CD1c-positive myeloid dendritic cell (primary cell): ENCODE results near the gene UBN2.
A peak's percentile ranks its signal among the peaks of the same experiment; 100 is the strongest.

ENCODE experiments used
- DNase-seq: peaks from one replicate; pipeline ENCODE4 v3.0.0-alpha.2; 2016; ENCODE audit errors: extremely low spot score

UBN2 gene

DNA sequence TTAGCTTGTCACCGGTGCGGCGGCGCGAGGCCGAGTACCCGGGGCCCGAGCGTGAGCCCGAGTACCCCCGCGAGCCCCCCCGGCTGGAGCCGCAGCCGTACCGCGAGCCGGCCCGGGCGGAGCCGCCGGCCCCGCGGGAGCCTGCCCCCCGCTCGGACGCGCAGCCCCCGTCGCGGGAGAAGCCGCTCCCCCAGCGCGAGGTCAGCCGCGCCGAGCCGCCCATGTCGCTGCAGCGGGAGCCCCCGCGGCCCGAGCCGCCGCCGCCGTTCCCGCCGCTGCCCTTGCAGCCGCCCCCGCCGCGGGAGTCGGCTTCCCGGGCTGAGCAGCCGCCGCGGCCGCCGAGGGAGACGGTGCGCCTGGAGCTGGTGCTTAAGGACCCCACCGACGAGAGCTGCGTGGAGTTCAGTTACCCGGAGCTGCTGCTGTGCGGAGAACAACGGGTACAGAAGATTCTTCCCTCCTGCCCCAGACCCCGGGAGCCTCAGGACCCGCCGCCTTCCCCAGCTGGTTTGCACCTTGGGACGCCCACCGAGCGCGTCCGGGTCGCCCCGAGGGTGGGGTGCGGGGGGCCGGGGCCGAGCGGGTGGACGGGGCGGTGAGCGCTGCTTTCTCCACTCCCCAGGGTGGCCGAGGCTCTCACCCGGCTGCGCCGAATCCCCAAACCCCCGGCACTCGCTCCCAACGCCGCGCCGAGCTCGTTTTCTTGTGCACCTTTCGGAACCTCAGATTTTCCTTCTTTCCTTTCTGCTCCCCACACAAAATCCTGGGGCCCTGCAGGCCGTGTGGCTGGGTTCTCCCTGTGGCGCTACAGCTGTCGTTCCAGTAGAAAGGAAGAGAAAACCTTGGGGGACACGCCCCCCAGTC, 708 bp downstream of the UBN2 start:
- peak; percentile 51 for DNase-seq

DNA sequence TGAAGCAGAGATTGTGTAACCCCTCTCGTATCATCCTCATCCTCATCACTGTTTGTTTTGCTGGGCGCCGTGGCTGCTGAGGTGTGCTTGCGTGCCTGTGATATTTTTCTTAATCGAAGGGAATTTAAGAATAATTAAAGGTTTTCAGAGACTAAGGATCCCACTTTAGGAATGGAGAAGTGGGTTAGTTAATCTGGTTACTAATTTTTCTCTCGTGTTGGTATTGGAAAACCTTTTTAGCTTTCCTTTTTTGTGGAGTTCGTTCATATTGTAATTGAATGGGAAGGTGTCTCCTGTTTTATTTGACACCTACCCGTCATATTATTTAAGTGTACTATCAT, 1.3 kb downstream of the UBN2 start:
- no peak for DNase-seq

DNA sequence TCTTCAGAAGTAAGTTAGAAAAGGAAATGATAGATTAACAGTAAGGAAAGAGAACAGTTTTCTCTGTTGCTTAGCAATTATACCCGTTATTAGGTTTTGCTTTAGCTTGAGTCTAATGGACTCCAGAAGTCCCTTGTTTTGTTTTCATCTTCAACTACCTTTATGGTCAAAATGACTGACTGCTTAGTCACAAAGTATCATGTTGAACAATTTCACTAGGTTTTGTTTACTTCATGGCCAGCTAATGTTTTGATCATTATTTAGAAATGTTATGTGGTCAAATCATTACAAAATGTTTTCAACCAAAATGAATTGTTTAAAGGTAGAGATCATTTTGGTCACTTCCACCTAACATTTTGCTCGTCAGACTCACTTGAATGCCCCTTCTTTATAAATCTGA, 1.9 kb downstream of the UBN2 start:
- DNase-seq = no peak

DNA sequence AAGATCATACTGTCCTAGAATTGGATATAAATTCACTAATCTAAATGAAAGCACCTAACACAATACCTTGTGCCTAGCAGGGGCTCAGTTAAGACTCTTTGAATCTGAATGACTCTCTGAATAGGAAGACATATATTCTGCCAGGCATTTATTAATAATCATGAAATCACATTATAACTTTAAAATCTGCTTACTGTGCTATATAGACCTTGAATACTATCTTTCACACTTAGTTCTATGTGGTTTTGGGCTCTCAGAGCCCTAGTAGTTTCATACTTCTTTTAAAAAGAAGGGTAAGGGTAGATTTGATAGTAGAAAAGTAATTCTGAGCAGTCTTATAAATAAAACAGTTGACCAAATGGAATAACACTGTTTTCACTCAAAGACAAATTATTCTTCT, 10.2 kb downstream of the UBN2 start:
- no peak for DNase-seq

DNA sequence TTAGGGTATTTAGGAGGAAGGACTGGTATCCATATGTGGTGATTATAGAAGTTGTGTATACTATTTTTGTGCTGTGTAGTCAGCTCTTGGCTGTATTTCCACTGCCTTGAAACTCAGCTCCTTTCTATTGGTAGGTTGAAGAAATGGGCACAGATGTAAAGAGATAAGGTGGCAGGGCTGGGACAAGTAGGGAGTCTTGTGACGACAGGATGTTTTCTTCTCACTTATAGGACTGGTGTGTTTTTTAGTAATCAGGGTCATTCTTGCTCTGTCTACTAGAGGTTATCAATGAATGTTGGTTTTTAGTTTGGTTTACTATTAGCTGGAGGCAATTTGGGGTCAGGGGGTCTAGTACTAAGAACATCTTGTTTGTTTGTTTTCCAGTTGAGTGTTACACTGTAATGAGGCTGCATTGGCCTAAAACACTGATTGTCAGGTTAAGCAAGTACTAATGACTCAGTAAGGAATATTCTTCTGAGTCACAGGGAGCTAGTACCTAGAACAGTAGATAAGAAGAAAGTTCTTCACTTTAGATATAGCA, 11.8 kb downstream of the UBN2 start:
- DNase-seq = no peak

DNA sequence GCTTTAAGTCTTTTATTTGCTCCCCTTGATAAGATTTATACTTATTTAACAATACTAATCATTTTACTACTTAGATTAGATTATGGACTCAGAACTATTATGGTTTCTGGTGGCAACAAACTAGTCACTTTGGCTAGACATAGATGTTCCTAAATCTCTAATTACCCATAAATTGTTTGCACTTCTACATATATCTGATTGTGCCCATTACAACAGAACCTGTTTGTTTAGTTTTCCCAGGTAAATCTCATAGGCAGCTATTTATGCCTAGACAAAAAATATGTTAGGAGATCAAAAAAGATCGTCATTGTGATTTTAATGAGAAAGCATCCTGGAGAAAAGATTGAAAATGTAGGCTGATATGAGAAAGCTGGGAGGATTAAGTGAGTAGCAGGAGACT, 14.4 kb downstream of the UBN2 start:
- DNase-seq = no peak

DNA sequence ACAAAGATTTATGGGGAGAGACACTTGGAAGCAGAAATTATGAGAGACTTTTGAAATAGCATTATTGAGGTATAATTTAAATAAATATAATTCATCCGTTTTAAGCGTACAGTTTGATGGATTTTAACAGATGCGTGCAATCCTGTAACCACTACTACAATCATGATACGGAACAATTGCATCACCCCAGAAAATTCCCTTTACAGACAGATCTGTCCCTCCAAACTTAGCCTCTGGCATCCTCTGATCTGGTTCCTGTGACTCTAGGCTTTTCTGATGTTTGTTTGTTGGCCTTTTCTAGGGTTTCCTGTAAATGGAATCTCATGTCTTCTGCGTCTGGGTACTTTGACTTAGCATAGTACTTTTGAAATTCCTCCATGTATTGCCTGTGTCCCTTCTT, 15.5 kb downstream of the UBN2 start:
- no peak for DNase-seq

DNA sequence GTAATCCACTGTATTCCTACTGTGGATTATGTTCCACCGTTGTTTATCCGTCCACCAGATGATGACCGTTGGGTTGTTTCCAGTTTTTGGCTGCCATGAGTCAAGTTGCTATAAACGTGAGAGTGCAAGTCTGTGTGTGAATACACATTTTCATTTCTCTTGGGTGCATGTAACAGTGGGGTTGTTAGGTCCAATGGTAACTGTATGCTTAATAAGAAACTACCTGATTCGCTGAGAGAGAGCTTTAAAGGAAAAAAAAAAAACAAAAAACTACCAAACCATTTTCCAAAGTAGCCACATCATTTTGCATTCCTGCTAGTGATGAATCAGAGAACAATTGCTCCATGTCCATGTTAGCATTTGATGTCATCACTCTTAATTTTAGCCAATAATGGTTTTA, 15.9 kb downstream of the UBN2 start:
- DNase-seq = no peak

DNA sequence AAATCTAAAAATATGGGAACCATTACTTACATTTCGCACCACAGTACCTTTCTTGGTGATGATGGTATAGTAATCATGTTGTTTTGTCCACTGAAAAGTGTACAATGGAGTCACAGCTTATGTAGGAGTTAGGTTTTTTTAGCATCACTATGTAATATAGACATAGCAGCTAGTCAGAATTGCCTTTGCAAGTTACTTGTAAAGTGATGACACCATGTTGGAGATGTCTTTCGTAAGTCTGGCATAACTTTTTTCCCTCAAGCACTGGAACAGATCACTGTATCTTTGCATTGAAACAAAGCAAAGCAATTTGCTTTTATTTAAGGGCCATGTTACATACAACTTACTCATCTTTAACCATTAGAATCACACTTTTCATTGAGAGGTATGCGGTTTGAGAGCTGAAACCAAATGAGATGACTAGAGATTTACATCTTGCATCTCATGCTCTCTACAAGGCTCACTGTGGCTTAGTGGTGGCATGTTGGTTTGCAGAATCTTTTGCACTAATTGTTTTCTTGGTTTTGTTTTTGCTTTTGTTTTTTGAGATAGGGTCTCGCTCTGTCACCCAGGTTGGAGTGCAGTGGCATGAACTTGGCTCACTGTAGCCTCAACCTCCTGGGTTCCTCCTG, 18.3 kb downstream of the UBN2 start:
- DNase-seq = no peak

DNA sequence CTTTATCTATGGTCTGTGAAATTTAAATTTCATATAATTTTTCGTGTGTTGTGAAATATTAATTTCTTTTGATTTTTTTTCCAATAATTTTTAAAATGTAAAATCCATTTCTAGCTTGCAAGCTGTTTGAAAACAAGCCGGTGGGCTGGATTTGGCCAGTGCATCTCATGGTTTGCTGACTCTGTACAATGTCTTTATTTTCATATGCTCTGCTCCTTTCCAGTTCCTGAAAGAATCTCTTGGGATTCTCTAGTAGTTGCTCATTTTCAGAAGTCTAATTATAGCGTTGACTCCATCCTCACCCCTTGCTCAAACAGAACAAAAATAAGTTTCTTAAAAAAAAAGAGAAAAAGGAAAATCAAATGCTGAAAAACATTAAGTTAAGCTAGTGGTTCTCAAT, 21.4 kb downstream of the UBN2 start:
- DNase-seq = no peak

DNA sequence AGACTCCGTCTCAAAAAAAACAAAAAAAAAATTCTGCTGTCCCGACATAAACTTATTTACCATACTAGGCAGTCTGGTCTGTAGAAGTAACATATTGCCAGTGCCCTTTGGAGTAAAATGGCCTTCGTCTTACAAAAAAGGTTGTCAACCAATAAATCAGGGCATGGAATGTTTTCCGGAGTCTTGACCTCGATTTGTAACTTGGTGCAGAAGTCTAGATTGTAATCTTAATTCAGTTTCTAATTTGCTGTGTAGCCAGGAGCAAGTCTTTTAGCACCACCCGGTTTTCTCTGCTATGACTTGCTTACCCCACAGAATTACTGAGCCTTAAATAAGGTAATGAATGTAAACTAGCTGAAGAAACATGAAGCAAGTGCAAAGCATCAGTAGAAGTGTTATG, 23.2 kb downstream of the UBN2 start:
- DNase-seq = no peak

DNA sequence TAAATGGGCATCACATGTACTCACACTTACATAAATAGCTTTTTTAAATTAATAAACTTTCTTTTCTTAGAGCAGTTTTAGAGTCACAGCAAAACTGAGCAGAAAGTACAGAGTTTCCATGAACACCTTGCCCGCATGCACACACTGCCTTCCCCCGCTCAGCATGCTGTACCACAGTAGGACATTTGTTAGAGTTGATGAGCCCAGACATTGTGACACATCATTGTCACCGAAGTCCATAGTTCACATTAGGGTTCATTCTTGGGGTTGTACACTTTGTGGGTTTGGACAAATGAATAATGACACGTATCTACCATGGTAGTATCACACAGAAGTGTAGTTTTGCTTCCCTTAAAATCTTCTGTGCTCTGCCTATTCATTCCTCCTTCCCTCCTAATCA, 23.7 kb downstream of the UBN2 start:
- DNase-seq = no peak

DNA sequence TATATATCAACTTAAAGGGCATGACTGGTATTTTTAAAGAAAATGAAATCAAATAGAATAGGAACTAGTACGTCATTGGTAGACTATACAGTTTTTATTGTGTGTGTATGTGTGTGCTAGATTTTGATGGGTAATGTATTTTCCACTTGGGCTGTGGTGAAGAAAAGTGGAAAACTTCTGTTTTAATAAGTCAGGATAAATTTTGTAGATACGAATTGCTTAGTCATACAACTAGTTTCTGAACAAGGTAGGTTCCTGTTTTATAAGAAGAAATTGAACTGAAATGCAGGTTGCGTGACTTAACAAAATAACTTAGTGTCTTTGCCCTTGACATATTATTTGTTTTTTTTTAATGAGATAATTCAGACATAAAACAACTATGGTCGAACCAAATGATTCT, 24.3 kb downstream of the UBN2 start:
- peak; percentile 3 for DNase-seq

DNA sequence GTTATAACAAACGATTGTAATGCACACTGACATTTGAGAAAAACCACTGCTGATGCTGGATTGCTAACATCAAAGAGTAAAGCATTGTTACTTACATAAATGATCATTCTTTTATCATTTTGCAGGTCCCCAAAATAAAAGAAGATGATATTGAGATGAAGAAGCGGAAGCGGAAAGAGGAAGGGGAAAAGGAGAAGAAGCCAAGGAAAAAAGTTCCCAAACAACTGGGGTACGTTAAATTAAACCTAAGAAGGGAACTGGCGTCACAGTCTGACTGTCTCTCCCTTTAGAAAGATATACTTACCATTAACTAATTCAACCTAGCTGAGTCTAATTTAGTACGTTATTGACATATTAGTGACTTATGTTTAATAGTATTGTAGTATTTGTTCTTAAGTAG, 28.1 kb downstream of the UBN2 start:
- peak; percentile 28 for DNase-seq

DNA sequence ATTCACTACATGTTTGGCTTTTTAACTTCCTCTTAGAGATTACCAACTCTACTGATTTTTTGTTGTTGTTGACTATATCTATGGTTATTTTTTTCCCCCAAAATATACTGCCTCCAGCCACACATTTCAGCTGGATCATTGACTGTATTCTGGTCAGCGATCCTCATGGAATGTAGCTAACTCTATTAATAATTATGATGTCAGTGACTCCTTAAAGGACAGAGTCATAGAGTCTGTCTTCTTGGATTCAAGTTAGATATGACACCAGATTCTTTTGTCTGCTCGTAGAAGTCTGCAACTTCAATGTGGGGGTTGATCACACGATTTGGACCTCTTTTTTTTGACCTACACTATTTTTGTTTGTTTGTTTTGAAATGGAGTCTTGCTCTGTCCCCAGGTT, 33.2 kb downstream of the UBN2 start:
- DNase-seq = no peak

DNA sequence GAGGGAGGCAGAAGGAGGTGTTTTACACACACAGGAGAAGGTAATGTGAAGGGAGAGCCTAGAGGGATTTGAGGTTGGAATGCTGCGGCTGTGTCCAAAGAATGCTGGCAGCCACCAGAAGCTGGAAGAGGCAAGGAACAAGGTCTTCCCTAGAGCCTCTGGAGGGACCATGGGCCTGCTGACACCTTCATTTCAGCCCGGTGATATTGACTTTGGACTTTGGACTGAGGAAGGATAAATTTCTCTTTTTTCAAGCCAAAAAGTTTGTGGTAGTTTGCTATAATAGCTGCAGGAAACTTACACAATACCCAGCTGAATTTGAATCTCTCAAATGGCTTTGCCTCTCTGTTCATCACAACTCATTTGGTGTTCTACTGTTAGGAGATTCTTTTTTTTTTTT, 34.6 kb downstream of the UBN2 start:
- DNase-seq = no peak

DNA sequence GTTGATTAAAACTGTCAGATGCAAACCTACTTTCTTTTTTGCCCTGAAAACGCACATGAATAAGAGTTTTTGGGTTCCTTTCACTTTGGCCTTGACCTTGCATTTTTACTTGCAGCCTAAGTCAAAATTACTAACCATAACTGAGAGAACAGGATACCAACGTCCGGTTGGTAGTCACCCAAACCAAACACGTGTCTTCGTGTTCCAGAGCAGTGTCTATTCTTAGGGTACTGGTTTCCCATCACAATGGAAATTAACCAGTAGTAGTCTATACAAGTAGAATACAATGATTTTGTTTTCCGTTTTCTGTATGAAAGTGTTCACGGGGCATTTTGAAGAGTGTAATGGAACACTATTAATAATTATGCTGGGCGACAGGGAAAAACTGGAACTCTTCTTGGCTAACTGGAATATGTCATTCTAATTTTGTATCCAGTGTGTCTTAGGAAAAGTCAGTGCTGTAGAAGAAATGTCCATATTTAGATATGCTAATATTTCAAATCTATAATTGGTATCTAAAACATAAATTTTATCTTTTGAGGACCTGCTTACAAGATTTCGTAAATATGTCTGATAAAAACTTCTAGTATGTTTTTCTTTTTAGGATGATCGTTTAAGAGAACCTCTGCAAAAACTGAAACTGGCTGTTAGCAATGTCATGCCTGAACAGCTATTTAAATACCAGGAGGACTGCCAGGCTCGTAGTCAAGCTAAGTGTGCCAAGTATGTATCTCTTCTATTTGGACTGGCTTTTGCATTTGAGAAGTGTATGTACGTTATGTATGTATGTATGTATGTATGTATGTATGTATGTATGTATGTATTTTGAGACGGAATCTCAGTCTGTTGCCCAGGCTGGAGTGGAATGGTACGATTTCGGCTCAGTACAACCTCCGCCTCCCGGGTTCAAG, 40.9 kb downstream of the UBN2 start:
- no peak for DNase-seq

DNA sequence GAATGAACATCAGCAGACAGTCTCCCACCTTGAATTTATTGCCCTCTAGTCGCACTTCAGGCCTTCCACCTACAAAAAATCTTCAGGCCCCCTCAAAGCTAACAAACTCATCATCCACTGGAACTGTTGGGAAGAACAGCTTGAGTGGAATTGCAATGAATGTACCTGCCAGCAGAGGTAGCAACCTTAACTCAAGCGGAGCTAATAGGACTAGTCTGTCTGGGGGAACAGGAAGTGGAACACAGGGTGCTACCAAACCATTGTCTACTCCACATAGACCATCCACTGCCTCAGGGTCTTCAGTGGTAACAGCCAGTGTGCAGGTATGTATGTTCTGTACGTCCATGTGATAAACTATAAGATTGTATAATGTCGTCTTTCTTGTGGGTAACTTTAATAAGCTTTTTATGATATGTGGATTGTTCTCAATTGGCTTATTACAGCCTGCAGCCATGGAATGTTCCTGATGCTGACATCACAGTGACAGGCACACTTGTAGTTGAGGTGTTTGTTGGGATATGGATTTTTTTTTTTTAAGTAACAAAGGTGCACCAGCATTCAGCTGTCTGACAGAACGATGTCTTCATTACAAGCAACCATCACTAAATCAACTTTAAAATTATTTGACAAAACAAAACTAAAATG, 53.3 kb downstream of the UBN2 start:
- no peak for DNase-seq

DNA sequence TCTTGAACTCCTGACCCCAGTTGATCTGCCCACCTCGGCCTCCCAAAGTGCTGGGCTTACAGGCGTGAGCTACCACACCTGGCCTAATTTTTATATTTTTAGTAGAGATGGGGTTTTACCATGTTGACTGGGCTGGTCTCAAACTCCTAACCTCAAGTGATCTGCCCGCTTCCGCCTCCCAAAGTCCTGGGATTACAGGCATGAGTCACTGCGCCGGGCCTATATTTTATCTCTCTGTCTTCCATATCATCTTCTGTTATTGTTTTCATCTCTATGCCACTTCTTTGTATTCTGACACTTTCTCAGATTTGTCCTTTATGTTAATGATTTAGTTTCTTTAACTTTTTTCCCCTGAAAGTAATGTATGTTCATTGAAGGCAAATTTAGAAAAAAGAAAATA, 55.1 kb downstream of the UBN2 start:
- DNase-seq = no peak

DNA sequence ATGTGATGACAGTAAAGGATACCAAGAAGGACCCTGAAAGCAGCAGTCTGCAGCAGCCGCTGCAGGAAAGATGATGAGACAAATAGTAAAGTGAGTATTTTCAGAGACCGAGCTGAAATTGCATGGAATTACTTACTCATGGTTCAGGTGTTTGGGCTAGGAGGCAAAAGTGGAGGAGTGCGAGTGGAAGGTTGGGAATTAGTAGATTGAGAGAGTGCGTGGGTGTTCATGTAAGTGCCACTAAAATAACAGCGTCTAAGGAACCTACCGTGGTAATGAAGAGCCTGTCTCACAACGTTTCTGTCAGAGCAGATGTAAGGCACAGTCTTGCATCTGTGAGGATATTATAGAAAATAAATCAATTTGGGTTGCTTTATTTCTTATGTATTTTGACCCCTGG, 61.8 kb downstream of the UBN2 start:
- no peak for DNase-seq

DNA sequence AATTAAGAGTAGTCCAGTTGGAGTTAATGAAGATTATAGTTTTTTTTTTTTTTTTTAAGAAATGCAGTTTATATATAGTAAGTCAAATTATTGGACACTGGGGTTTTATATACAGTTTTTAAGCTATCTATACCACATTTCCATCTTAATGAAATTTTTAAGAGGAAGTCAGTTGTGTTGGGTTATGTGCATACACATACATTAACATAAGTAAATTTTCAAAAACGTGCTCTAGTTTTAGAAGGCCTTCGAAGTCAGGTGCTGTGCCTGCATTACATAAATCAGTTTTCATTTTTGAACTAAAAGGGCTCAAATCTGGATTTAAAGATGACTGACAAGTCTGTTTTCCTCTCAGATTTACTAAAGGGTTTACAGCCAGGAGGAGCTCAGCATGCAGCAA, 62.5 kb downstream of the UBN2 start:
- no peak for DNase-seq

DNA sequence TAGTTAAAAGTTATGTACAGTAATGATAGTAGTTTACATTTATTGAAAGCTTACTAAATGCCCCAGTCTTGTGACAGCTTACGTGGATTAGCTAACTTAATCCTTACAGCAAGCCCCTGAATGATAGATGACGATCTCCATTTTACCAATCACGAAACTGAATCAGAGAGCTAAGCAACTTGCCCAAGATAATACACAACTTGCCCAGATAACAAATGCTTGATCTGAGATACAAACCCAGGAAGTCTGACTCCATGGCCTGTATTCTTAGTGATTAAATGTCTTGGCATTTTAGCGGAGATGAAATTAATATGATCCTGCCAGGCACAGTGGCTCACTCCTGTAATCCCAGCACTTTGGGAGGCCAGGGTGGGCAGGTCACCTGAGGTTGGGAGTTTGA, 63.2 kb downstream of the UBN2 start:
- no peak for DNase-seq
